Activated CD4-positive, alpha-beta T cell treated with anti-CD3 and anti-CD28 coated beads, Interleukin-2, amount 50 U/mL, for 48 hours (primary cell): ENCODE measurements around the gene EMX2.

Experiments used
- DNase-seq, 2 experiments: peaks; one replicate each; pipeline ENCODE4 v3.0.0-alpha.2; 2020

The EMX2 gene

GRCh38 chr10:117545141-117546019, 2.8 kb downstream of the EMX2 start:
- DNase-seq: no peak

DNA sequence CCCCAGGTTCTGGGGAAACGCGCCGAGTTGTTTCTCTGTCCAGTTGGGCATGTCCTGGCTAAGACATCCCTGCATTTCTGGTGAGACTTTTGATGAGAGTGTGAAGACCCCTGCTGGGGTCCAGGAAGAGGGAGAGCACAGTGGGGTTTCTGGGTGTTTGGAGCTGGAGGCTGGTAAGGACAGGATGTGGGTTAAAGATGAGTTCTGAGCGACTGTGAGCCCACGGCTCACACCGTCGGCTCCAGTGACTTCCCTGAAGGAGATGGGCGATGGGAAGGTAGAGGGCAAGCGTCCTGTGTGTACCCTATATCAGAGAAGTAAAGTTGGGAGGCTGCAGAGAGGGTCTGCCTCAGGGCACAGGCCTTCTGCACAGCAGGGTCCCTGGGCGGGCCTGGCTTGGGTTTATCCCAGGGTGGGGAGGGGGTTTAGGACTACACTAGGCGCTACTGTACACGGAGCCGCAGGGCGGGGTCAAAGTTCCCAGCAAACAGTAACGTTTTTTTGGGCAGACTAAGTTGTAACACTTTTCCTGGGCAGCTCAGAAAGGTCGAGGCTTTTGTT, 3.6 kb downstream of the EMX2 start:
- no peak for DNase-seq

GRCh38 chr10:117546581-117547015, 4.1 kb downstream of the EMX2 start:
- DNase-seq: no peak

DNA sequence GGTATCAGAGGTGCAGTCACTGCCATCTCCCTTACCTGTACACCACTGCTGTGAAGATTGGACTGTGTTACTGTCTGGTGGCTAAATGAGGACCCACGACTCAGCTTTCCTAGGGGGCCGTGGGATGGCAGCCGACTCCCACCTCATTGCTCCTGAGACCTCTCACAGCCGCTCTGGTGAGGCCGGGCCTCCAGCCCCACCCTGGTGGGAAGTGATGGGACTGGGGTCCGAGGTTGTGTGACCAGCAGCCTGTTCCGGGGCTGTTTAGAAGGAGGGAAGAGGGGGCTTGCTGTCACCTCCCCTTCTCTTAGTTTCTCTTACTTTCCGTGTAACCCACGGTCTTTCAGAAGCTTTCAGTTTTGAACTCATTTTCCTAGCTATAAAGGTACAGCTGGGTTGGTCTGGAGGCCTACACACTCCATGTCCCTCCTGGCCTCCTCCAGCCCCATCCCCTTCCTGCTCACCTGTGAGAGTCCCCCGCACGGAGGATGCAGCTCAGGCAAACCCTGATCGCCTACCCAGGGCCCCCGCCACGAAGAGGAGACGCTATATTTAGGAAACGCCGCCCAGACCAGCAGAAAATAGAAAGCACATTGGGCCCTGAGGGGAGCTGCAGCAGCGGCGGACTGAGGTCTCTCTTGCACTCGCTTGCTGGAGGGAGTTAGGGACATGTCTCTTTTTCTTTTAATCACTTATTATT, 4.6 kb downstream of the EMX2 start:
- DNase-seq: no peak

DNA sequence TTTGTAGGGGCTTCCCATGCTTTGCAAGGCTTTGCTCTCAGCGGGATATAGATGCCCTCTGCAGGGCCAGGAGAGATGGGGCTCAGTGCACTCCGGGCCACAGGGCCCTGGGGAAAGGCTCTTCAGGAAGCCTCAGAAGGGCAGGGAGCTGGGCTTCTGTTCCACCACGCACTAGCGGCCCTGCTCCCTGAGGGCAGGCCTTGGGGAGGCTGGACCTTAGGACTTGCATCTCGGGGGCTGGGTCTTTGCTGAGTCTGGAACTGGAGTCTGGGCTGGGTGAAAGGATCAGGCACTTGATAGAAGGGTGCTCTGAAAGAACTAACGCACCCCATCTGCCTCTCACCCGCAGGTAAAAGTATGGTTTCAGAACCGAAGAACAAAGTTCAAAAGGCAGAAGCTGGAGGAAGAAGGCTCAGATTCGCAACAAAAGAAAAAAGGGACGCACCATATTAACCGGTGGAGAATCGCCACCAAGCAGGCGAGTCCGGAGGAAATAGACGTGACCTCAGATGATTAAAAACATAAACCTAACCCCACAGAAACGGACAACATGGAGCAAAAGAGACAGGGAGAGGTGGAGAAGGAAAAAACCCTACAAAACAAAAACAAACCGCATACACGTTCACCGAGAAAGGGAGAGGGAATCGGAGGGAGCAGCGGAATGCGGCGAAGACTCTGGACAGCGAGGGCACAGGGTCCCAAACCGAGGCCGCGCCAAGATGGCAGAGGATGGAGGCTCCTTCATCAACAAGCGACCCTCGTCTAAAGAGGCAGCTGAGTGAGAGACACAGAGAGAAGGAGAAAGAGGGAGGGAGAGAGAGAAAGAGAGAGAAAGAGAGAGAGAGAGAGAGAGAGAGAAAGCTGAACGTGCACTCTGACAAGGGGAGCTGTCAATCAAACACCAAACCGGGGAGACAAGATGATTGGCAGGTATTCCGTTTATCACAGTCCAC, 5.4 kb downstream of the EMX2 start:
- DNase-seq: no peak

GRCh38 chr10:117549100-117549585, 6.6 kb downstream of the EMX2 start:
- DNase-seq: no peak

GRCh38 chr10:117550076-117550475, 7.5 kb downstream of the EMX2 start:
- DNase-seq: no peak

GRCh38 chr10:117550599-117551329, 8.2 kb downstream of the EMX2 start:
- no peak for DNase-seq

DNA sequence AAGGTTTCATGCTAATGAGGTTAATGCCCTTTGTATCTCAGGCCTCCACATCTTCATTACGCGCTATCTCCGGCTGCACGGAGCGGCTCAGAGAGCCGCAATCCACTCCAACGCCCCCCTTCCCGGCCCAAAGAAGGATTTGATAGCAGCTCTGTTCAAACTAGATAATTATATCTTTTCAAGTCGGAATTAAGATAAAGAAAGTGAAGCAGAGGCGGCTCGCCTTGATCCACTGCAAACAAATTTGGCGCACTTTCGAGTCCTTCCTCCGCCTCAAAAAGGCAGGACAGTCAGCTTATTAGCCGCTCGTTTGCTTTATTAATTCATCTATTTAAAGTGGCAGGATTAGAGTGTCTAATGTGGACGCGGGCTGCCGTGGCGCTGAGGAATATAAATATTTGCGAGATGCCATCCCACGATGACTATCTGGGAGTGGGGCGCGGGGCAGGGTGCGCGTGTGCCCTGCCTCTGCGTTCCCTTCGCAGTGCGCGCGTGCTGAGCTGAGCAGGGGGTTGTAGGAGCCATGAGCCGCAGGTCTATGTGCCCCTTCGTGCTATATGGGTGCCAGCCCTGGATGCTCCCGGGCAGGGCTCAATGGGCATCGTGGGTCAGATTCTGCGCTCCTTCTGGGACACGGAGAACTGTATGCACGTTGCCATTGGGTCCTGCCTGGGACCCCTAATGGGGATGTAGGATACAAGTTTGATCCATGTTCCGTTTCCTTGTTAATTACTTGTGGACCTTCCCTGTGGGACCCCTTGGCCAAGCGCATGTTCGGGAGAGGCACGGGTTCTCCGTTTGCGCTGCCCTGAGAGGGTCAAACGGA, 9.0 kb downstream of the EMX2 start:
- DNase-seq: no peak

DNA sequence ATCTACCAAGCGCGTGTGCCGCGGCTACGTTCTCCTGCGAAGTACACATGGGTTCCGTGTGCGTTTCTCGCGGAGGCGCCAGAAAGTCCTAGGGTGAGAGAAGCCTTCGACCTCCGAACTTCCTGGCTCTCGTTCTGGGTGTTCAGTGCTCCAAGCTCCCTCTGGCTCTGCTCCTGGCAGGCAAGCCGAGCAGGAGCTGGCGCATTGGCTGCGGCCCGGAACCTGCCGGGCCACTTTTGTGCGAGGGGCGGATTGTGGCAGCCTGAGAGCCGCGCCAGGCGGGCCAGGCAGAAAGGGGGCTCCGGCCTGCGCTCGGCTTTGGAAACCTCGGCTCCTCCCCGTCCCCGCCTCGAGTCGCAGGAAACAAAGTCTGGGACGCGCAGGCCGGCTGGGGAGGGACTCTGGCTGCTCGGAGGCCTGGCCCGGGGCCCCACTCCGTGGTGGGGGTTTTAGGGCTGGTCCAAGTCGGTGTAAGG, 9.6 kb downstream of the EMX2 start:
- DNase-seq: no peak

- DNase-seq: no peak
Measured at GRCh38 chr10:117552701-117553141, 10.2 kb downstream of the EMX2 start.

DNA sequence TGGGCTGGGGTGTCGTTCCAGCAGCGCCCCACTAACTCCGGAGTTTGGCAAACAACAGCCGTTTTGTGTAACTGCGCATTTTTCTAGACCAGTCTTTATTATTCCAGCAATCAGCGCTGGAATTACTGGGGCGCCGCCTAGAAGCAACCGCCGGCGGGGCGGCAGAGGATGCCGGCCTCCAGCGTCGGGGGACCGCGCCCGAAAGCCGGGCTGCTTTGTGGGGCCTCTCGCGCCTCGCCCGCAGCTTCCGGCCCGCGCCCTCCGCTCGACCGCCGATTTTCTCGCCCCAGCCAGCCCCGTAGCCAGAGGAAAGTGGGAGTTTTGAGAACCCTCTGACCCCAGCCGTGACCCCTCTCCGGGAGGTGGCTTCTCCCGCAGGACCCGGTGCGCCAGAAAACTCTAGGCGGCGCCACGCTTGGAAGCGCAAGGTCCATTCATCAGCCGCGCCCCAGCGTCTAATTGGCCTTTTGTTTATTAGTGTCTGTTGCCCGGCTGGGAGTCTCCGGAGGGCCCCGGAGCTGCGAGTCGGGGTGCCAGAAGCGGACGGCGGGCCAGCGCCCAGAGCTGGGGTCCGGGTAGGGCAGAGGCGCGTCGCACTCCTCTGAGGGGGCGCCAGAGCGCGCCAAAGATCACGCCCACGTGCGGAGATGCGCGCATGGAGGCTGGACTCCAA, 10.7 kb downstream of the EMX2 start:
- DNase-seq: no peak

- no peak for DNase-seq
Measured at GRCh38 chr10:117553815-117554172, 11.2 kb downstream of the EMX2 start.

DNA sequence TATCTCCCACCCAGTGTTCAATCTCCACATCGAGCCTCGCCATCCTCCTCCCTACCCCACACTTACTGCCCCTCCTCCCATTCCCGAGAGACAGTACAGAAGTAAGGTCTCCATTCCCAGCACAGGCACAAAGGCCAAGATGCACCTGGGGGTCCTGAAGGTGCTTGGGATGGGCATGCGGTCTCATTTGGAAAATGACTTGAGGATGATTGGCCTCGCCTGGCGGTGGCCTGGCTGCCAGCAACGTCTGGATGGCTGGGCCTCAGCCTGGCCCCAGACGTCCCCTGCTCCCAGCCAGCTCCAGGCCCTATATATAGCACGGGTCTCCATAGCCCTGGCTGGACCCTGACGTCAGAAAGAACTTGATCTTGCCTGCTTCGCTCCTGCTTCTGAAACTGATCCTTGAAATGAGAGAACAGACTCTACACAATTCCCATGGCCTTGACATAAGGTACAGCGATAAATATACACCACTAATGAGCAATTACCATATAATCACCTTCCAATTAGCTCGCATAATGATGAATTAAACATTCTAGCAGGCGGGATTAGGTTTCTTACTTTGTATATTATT, 11.8 kb downstream of the EMX2 start:
- no peak for DNase-seq

GRCh38 chr10:117555017-117555416, 12.5 kb downstream of the EMX2 start:
- no peak for DNase-seq

DNA sequence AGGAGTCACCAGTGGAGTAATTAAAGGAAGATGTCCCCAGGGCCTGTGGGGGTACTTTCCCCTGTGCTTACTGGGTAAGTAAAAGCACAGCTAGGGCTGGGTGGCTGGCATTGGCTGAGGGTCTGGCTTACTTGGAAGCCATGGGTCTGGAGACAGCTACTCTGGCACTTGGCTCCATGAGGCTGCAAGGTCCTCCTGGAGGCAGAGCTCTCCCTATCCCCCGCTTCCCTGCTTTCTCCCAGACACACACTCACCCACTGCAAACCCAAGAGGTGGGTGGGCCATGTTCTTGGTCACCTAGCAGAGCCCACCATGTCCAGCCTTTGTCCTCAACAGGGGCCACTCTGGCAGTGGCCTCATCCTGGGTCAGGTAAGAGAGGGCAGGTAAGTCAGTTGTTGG, 13.3 kb downstream of the EMX2 start:
- no peak for DNase-seq

GRCh38 chr10:117556356-117556755, 13.8 kb downstream of the EMX2 start:
- DNase-seq: no peak

GRCh38 chr10:117559712-117560111, 17.2 kb downstream of the EMX2 start:
- DNase-seq: no peak

GRCh38 chr10:117560942-117561341, 18.4 kb downstream of the EMX2 start:
- DNase-seq: no peak

GRCh38 chr10:117562220-117562619, 19.7 kb downstream of the EMX2 start:
- DNase-seq: no peak
